GM18517 (cell line): ENCODE data around the gene SLC25A23.
A peak's percentile ranks its signal among the peaks of the same experiment; 100 is the strongest.

Source experiments
- ATAC-seq: cut with Tn5 transposase; IDR thresholded peaks from one replicate; pipeline ENCODE4 v1.9.1; 2021; ENCODE audit warnings: mild to moderate bottlenecking, moderate library complexity; ENCODE audit not compliant: unreplicated experiment

The SLC25A23 gene

DNA sequence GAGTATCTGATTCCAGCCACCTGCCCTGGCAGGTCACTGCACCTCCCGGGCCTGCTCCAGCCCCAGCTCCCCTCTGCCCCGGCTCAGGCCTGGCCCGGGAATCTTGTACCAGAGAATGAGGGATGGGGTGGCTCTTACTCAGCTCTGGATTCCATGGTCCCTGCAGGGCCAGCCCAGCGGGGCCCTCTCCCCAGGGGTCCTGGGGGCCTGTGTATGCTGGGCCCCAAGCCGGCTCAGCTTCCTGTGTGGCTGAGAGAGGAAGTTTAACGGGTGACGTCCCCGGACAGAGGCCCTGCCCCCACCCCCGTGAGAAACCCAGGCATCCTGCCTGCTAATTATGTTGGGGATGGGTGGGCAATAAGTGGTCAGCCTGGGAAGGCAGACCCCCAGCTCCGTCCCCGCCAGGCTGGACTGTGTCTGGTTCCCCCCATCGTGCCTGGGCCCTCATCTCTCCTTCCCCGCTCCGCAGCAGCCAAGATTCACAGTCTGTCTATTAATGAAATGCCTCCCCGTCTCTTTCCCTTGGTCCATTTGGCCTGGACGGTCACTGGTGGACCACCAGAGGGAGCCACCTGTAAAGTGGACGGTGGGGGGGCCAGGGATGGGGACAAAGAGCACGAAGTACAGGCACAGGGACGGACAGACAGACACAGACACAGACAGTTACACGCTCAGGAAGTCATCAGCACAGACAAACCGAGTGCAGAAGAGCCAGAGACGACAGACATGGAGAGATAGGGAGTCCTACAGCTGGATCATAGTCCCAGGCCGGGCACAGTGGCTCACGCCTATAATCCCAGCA is 22.1 kb upstream of the SLC25A23 start, which contains the start of gene DENND1C:
Gene DENND1C (minus strand): TSS at position 247 of the 802 bp plus-strand sequence. CDS start 92 bp downstream, at position 155.
- no peak for ATAC-seq

DNA sequence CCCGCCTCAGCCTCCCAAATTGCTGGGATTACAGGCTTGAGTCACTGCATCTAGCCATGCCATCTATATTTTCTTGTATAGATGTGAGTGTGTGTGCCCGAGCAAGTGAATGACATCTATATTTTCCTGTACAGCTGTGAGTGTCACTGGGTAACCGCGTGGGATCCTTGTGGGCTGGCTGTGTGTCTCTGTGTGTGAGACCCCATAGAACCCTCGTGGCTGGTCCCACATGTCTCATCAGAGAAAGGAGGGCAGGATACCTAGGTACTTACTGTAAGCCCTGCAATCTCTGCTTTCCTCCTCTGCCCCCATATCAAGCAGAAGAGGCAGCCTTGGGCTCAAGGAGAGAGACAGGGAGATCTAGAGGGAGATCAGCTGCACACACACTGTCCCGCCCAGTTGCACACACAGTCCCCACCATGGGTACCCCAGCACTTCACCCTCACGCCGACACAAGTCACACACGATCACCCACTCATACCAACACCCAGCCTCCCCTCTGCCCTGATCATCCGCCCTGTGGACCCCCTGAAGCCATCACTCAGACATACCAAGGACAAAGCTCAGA is 21.3 kb upstream of the SLC25A23 start:
- no peak for ATAC-seq

DNA sequence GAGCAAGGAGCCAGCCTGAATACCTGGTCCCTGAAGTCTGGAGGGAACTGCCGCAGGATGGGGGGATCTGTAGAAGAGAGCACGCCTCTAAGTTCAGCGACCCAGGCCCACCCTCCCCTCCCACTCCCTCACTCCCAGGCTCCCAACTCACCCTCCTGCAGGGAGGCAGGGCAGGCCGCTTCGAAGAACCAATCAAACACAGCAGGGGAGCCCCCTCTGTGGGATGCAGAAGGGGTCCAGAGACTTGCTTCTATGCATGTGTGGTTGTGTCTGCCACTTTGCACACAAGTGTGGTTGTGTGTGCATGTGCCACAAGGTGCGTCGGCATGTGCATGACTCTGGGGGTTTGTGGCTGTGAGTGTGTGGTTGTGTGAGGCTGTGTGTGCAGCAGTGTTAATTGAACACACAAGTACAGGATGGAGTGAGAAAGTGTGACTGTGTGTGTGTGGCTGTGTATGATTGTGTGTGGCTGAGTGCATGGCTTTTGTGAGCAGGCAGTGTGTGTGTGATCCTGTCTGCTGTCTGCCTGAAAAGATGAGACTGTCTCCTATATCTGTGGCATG is 20.3 kb upstream of the SLC25A23 start:
- no peak for ATAC-seq

DNA sequence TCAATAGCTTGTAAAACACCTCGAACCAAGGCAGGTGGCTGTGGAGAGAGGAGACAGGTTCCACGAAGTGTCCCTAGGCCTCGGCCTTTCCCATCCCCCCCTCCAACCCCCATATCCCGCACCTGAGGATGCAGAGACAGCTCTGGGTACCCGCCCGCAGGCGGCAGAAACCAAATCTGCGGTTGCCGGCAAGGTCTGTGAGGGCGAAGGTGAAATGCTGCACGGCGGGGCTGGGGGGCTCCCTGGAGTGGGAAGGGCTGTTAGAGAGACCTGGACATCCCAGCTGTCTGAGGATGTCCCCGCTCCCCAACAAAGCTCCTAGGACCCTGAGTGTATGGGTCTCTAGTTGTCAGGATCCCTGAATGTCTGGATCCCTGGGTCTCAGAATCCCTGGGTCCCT is 19.2 kb upstream of the SLC25A23 start:
- ATAC-seq, result no peak

DNA sequence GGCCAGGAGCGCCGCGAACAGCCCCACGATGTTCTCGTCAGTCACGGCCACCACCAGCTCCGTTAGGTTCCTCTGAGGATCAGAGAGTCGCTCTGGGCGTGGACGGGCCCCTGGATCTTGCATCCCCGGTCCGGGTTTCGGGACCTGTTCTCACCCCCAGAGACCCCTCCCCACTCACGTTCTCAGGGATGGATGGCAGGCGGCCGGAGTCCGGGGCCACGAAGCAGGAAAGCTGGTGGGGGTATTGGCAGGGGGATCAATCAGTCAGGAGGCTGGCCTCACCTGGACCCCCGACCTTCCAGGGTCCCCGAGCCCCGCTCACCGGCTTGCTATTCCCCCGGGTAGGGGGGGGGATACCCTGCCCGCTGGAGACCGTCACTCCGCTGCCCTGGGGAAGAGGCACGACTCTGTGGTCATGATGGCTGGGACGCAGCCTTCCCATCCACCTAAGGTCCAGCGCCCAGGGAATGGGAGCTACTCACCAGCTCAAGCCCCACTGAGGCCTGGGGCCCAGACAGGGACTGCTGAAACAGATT is 17.4 kb upstream of the SLC25A23 start:
- ATAC-seq, result no peak

DNA sequence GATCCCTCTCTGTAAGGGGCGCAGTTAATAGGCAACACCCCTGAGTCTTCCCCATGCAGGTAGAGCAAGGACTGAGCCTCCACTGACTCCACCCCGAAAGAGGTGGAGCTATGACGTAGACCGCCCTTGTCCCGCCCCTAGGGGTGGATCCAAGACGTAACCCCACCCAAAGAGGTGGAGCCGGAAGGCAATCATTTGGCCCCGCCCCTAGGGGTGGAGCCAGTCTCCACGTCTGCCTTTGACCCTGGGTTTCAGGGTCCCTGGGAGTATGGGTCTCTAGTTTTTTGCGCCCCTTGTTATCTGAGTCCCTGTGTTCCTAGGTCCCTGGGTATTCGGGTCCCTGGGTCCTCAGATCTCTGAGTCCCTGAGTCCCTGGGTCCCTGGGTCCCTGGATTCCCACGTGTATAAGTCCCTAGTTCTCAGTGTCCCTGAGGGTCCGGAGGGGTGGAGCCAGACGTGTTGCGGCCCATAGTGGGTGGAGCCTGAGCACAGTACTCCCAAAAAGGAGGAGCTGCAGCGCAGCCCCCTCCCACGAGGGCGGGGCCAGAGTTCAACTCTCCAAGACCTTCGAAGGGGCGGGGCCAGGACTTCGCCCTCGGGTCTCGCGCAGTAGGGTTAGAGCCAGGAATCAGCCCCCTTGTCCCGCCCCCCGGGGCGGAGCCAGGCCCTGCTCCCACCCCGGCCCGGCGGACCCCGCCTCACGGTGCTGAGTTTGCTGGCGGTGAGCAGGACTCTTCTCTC is 16.7 kb upstream of the SLC25A23 start:
- ATAC-seq, result no peak

DNA sequence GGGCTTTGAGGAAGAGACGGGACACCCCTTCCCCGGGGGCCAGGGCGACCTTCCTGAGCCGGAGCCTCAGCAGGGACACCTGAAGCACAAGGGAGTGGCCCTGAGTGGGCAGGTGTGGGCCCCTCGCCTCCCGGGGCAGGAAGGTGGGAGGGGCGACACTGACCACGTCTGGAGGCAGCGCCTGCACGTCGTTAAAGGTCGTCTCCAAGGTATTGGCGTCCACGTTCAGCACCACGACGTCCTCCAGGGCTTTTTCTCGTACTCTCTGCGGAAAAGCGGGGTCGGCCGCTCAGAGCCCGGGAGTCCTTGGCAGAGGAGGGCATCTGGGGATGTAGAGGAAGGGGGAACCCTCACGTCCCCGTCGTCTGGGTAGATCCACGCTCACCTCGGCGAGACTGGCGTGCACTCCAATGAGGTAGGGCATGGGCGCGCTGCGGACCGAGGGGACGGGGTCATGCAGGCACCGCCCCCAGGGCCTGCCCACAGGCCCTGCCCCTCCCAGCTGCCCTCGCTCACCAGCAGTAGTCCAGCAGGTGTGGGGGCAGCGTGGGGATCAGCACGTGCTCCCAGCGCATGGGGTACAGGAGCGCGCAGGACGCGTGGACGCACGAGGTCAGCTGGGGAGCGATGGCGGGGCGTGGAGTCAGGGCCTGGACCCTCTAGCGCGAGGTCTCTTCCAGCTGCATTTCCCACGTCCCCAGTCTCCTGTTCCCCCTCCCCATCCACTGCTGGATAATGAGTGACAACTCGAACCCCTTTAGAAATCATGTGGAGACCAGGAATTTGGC is 15.9 kb upstream of the SLC25A23 start:
- no peak for ATAC-seq

DNA sequence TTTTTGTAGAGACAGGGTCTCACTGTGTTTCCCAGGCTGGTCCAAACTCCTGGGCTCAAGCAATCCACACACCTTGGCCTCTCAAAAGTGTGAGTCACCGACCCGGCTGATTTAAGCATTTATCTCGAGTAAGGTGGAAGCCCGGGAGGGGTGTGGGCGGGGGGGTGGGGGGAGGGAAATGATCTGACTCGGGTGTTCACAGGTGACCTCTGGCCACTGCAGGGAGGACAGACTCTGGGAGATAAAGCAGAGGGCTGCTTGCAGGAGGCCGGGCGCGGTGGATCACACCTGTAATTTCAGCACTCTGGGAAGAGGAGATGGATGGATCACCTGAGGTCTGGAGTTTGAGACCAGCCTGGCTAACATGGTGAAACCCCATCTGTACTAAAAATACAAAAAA is 14.1 kb upstream of the SLC25A23 start:
- ATAC-seq, result no peak

DNA sequence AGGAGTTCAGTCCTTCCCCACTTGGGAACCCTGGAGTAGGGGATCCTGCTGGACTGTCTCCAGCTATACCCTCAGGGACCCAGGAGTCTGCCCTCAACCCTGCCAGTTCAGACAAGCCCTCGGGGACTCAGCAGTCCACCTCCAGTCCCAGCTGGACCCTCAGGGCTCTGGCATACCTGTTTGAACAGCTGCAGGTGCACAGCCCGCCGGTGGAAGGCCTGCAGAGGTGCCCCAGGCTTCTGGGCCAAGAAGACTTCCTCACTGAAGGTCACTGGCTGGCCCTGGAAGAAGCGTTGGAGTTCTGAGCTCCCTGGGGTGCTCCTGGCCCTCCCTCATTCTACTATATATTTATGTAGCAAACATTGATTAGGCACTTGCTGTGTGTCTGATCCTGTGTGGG is 13.1 kb upstream of the SLC25A23 start:
- ATAC-seq, result no peak

DNA sequence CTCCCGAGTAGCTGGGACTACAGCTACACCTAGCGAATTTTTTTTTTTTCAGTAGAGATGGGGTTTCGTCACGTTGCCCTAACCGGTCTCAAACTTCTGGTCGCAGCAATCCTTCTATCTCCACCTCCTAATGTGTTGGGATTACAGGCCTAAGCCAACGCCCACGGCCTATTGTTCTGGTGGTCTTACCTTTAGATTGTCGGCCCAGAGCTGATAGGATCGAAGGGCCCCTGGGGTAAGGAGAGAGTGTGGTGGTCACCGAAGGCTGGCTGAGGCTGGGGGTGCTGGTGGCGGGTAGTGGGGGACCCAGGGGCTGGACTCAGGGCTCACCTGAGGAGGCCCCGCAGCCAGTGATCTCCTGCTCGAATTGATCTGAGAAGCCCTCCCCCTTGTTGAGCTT is 11.5 kb upstream of the SLC25A23 start:
- no peak for ATAC-seq

DNA sequence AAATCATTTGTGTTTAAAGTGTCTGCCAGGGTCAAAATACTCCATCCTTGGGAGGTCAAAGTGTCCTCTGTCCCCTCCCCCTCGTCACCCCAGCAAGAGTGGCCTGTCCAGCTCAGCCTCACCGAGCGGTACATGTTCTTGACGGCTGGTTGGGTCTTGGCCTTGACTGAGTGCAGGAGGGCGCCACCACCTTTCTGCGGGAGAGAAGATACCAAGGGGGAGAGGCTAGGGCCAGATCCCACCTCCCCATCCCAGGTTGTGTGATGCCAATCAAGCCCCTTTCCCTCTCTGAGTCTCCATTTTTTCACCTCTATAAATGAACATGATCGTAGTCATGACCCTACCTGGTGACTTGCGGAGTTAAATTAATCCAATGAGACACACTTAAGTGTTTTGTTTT is 10.6 kb upstream of the SLC25A23 start:
- no peak for ATAC-seq

DNA sequence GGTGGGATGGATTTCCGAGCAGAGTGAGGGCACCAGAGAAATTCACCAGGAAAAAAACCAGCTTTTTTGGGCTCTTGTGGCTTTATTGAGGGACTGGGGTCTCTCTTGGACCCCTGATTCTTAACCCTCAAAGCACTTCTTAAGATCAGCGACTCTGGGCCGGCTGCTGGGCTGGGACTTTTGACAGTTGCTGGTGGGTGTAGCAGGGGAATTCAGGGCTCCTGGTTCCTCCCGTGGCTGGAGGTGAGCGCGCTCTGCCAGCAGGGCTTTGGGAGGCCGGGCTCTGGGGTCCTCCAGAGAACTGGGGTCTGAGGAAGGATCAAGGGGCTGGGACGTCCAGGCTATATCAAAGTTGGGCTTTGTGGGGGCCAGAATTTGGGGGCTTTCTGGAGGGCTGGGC is 7.8 kb upstream of the SLC25A23 start:
- no peak for ATAC-seq

DNA sequence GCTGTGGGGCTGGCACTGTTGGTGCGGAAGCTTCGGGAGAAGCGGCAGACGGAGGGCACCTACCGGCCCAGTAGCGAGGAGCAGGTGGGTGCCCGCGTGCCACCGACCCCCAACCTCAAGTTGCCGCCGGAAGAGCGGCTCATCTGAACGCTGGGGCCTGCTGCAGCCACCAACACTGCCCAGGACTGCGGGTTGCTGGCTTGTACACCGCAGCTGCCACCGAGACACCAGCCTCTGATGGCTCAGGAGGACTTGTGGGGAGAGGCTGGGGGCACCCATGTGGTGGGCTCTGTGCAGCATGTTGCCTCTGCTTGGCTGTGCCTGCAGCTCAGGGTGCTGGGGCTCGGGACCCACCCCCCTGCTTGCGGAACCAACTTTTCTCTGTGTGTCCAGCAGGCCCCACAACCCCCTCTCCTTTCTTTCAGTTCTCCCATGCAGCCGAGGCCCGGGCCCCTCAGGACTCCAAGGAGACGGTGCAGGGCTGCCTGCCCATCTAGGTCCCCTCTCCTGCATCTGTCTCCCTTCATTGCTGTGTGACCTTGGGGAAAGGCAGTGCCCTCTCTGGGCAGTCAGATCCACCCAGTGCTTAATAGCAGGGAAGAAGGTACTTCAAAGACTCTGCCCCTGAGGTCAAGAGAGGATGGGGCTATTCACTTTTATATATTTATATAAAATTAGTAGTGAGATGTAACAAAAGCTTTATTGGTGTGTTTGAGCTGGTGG is 7.1 kb upstream of the SLC25A23 start:
- no peak for ATAC-seq

DNA sequence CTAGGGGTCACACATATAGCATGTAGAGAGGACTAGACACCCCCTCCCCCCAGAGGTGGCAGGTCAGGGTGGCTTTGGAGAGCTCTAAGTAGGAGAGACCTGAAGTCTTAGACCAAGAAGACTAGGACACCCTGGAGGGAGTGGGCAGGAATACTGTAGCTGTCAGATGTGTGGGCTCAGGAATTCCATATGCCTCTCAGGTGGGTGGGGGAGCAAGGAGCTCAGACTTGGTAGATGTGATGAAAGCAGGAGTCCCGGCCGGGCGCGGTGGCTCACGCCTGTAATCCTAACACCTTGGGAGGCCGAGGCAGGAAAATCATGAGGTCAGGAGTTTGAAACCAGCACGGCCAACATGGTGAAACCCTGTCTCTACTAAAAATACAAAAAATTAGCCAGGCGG is 6.1 kb upstream of the SLC25A23 start:
- ATAC-seq, result no peak

DNA sequence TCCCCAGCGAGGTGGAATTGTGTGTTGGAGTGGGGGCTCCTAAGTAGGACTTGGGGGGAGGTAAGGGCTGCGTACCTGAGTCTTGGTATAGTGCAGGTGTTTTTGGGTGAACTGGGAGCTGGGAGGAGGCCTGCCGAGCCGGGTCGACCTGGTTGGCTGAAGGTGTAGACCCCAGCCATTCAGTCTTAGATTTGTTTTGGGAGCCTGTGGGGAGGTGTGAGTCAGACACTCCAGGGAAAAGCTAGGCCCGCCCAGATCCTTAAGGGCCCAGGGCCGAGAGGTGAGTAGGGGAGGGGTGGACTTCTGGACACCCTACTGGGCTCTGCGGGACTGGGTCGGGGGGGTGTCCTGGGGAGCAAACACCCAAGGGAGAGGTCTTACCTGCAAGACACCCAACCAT is 5.4 kb upstream of the SLC25A23 start:
- no peak for ATAC-seq

DNA sequence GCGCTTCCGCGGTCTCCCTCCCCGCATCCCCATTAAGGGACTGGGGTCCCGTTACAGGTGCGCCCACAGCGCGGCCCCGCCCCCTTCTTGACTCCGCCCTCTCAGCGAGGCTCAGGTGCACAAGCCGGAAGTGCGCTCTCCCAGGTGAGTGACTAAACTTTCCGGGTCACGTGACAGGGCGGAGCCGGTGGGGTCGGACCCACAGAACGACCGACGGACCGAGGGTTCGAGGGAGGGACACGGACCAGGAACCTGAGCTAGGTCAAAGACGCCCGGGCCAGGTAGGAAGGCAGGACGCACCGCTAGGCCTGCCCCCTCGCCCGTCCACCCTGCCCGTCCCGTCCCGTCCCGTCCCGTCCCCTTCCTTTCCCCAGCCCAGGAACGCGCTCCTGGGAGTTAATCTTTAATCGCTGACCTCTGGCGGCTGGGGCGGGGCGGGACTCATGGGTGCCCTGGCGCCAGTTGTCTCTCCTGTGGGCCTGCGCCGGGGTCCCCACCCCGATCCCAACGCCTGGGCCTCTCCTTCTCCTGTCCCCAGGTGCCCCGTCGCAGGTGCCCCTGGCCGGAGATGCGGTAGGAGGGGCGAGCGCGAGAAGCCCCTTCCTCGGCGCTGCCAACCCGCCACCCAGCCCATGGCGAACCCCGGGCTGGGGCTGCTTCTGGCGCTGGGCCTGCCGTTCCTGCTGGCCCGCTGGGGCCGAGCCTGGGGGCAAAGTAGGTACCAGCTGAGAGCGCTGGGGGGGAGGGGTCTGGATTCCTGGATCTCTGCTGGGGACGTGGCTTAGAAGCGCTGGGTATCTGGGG is 4.7 kb upstream of the SLC25A23 start, which contains the start of gene CRB3:
Gene CRB3 (plus strand): TSS at position 202 of the 804 bp plus-strand sequence. CDS start 431 bp downstream, at position 633.
- no peak for ATAC-seq

DNA sequence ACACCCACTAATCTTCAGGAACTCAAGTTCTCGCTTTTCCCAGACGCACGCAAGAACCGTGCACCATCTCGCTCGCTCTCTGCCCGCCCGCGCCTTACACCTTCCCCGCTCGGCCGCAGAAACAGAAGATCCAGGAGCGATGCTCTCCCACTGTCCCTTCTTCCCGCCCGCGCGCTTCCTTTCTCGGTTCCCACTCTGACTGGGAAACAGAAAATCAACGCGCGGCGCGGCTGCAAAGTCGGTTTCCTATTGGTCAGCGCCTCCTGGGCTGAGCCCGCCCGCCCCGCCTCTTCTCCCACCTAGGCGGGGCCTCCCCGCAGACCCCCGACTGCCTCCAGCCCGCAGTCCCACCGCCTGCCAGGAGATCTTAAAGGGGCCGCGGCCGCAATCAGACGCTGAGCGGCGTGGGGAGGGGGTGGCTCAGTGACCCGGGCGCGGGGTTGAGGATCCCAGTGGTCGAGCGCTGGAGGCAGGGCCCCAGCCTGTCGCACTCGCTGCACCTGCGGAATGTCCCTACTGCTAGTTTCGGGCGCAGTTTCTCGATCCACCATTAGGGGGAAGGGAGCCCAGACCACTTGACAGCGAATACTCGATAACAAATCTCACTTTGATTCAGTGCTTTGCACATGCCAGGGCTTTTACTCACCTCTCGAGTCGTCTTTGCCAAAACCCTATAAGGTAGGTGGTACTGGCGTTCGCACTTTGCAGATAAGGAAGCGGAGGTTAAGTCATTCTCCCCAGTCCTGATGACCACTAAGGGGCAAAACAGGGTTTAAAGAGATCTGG is 700 bp upstream of the SLC25A23 start:
- ATAC-seq, result peak; percentile 72

DNA sequence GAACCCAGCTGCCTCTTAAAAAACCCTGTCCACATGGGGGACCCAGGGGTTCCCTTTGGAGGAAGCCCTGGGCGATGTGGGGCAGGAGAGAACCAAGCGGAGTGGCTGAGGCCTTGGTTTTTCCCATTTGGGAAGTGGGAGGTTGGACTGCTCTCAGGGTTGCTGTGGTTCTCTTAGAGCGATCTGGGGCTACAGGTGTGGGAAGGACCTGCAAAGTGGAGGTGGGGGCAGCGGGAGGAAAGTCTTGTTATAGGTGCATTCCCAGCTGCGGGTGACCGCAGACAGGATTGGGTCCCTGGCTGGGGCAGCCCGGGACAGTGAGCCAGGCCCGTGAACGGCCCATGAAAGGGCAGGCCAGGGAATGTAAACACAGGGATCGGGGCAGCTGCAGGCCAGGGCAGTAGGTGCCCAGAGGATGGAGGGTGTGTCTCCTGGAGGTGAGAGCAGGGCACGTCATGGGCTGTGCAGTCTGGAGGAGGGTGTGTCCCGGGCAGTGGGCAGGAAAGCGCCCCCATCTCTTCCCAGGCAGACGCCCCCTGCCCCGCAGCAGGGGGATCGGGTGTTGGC is 814 bp downstream of the SLC25A23 start:
- no peak for ATAC-seq
